ENCODE data around the gene MVB12B. TPM values are rescaled to one million over a fixed set of nuclear protein-coding genes. Genes with fewer than 3 reads are reported as not detected.
"Not testable (repeated sequence)": the region's sequence is repeated elsewhere in the genome, so short reads cannot be mapped to it uniquely, and the experiment has no call there.

MVB12B gene
- total and polyA plus RNA-seq, 2 experiments from 2014 or later = 19.0 to 29.9 TPM

DNA sequence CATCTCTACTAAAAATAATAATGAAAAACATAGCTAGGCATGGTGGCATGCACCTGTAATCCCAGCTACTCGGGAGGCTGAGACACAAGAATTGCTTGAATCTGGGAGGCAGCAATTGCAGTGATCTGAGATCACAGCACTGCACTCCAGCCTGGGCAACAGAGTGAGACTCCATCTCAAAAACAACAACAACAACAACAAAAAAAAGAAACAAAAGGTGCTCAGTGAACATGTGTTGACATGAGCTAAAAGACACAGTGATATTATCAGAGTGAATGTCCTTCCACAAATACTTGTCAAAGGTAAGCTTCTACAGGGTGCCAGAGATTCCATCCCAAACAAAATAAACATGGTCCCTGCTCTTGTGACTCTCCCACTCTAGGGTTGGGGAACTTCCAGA, 211.9 kb downstream of the MVB12B start:
- peaks cover 16% of the 10 kb centered on the region for H3K4me1 ChIP-seq (ENCODE audit: low read depth)
- TF ChIP-seq, protein P1, sequence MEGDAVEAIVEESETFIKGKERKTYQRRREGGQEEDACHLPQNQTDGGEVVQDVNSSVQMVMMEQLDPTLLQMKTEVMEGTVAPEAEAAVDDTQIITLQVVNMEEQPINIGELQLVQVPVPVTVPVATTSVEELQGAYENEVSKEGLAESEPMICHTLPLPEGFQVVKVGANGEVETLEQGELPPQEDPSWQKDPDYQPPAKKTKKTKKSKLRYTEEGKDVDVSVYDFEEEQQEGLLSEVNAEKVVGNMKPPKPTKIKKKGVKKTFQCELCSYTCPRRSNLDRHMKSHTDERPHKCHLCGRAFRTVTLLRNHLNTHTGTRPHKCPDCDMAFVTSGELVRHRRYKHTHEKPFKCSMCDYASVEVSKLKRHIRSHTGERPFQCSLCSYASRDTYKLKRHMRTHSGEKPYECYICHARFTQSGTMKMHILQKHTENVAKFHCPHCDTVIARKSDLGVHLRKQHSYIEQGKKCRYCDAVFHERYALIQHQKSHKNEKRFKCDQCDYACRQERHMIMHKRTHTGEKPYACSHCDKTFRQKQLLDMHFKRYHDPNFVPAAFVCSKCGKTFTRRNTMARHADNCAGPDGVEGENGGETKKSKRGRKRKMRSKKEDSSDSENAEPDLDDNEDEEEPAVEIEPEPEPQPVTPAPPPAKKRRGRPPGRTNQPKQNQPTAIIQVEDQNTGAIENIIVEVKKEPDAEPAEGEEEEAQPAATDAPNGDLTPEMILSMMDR (IDR thresholded peaks at IDR 0.05; ENCODE audit: low read depth, low read length) = no peak

DNA sequence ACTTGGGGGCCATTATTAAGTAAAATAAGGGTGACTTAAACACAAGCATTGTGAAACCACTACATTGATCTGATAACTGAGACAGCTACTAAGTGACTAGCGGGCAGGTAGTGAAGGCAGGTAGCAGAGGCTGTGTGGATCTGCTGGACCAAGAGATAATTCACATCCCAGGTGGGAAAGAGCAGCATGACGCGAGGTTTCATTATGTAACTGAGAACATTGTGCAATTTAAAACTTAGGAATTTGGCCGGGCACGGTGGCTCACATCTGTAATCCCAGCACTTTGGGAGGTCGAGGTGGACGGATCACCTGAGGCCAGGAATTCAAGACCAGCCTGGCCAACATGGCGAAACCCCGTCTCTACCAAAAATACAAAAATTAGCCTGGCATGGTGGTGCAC, 213.8 kb downstream of the MVB12B start:
- not testable (repeated sequence) for H3K36me3 ChIP-seq; H3K9me3 ChIP-seq (ENCODE audit: low read depth); H3K4me3 ChIP-seq; H3K27ac ChIP-seq; DNase-seq (ENCODE audit: low read depth in 1 of 2, low spot score in 1 of 2); H3K27me3 ChIP-seq
- H3K4me1 ChIP-seq (ENCODE audit: low read depth) = peaks cover 11% of the 10 kb centered on the region

More for the DNA sequence above, 211.9 kb downstream of the MVB12B start:
- no peak overlapping the region for H3K27ac ChIP-seq
- peaks cover 9% of the 10 kb centered on the region for H3K27me3 ChIP-seq
- H3K9me3 ChIP-seq (ENCODE audit: low read depth) = no peaks in the 10 kb centered on the region
- no peak overlapping the region for H3K4me3 ChIP-seq
- DNase-seq (ENCODE audit: low read depth in 1 of 2, low spot score in 1 of 2) = no peak
- H3K36me3 ChIP-seq = no peaks in the 10 kb centered on the region

DNA sequence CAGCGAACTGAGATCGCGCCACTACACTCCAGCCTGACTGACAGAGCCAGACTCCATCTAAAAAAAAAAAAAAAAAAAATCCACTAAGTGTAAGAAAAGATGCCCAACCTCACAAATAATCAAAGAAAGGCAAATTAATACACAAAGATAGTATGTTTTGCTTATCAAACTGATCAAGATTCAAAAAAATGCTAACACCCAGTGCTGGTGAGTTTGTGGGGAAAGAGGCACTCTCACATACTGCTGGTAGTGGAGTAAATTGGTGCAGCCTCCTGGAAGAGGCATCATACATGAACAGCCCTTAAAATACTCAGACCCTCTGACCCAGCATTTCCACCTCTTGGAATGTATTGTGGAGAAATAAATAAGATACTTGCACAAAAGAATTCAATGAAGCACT, 216.9 kb downstream of the MVB12B start:
- TF ChIP-seq, protein P1 (IDR thresholded peaks at IDR 0.05; ENCODE audit: low read depth, low read length) = no peak
- H3K4me3 ChIP-seq = no peak overlapping the region
- H3K27me3 ChIP-seq = no peaks in the 10 kb centered on the region
- H3K36me3 ChIP-seq = no peaks in the 10 kb centered on the region
- H3K9me3 ChIP-seq (ENCODE audit: low read depth) = no peaks in the 10 kb centered on the region
- H3K27ac ChIP-seq = no peak overlapping the region
- H3K4me1 ChIP-seq (ENCODE audit: low read depth) = no peaks in the 10 kb centered on the region
- no peak for DNase-seq (ENCODE audit: low read depth in 1 of 2, low spot score in 1 of 2)

DNA sequence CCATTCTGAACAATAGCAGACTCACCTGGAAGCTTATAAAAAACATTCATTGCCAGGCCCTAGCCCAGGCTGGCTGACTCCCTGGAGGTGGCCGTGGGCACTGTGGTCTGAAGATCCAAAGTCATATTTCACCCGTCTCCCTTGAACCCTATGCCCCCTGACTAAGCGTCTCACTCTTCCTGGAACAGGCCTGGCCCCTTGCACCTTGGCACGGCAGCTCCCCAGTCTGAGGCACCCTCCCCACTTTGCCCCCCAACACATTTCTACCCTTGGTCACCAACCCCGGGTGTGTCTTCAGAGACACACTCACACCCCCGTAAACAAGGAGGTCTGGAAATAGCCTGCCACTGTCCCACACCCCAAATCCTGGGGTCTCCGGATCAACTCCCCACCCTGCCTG, 218.5 kb downstream of the MVB12B start:
- DNase-seq (ENCODE audit: low read depth in 1 of 2, low spot score in 1 of 2) = no peak
- H3K9me3 ChIP-seq (ENCODE audit: low read depth) = no peaks in the 10 kb centered on the region
- TF ChIP-seq, protein P1 (IDR thresholded peaks at IDR 0.05; ENCODE audit: low read depth, low read length) = no peak
- no peaks in the 10 kb centered on the region for H3K27me3 ChIP-seq
- H3K4me1 ChIP-seq (ENCODE audit: low read depth) = no peaks in the 10 kb centered on the region
- H3K4me3 ChIP-seq = no peak overlapping the region
- no peaks in the 10 kb centered on the region for H3K36me3 ChIP-seq
- no peak overlapping the region for H3K27ac ChIP-seq

DNA sequence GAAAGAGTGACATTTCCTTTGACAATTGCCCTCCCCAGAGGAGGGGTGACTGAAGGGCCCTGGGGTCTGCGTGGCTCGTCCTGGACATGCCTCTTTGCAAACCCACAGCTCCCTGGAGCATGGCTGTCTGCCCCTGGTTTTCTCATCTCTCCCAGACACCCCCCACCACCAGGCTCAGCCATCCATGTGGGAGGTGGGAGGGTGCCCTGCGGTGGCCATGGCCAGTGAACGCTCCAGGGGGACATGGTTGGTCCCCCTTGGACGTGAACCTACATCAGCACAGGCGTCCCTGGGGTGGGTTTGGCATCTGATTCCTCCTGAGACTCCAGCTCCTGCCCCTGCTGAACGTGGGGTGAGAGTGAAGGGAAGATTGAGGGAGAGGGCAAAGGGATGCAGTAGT, 219.4 kb downstream of the MVB12B start:
- Histone ChIP-seq H3K4me1 (ENCODE audit: low read depth) (no peaks in the 10 kb centered on the region), H3K4me3 (no peak overlapping the region), H3K27me3 (no peaks in the 10 kb centered on the region), H3K36me3 (no peaks in the 10 kb centered on the region), H3K9me3 (ENCODE audit: low read depth) (no peaks in the 10 kb centered on the region), H3K27ac (no peak overlapping the region)
- TF ChIP-seq, protein P1 (IDR thresholded peaks at IDR 0.05; ENCODE audit: low read depth, low read length) = no peak
- no peak for DNase-seq (ENCODE audit: low read depth in 1 of 2, low spot score in 1 of 2)

DNA sequence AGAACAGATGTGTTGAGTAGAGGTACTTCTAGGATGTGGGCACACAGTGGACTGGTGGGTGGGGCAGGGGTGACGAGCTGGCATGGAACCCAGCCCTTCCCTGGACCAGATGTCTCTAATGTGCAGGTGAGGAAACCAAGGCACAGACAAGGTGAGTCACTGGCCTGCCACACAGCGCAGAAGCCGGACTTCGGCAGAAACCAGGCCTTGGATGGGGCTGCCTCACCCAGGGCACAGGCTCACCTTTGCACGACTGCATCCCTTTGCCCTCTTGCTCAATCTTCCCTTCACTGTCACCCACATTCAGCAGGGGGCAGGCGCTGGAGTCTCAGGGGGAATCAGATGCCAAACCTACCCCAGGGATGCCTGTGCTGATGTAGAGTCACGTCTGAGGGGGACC, 221.7 kb downstream of the MVB12B start:
- Histone ChIP-seq H3K4me3 (no peak overlapping the region), H3K36me3 (no peaks in the 10 kb centered on the region), H3K27me3 (no peaks in the 10 kb centered on the region), H3K4me1 (ENCODE audit: low read depth) (no peaks in the 10 kb centered on the region), H3K9me3 (ENCODE audit: low read depth) (no peaks in the 10 kb centered on the region), H3K27ac (no peak overlapping the region)
- no peak for DNase-seq (ENCODE audit: low read depth in 1 of 2, low spot score in 1 of 2)
- TF ChIP-seq, protein P1 (IDR thresholded peaks at IDR 0.05; ENCODE audit: low read depth, low read length) = no peak
